Mucosa of rectum (tissue), 2 donors: ENCODE measurements around the gene SH3GL3.

ENCODE experiments used
- H3K27ac ChIP-seq, 2 donors: one replicate each; pipeline ENCODE4 v1.7.0; 2013; ENCODE audit warnings: inconsistent platforms in 2 of 2, low read depth in 2 of 2, low read length in 2 of 2
- H3K27me3 ChIP-seq, 2 donors: one replicate each; pipeline ENCODE4 v1.7.0; 2013; ENCODE audit warnings: low read length in 2 of 2; ENCODE audit not compliant: control insufficient read depth in 2 of 2, insufficient read depth in 2 of 2
- H3K36me3 ChIP-seq, 2 donors: one replicate each; pipeline ENCODE4 v1.7.0; 2013; ENCODE audit warnings: low read length in 2 of 2; ENCODE audit not compliant: control insufficient read depth in 2 of 2, insufficient read depth in 2 of 2
- H3K4me1 ChIP-seq, 2 donors: one replicate each; pipeline ENCODE4 v1.7.0; 2013; ENCODE audit warnings: low read length in 2 of 2, mild to moderate bottlenecking in 1 of 2; ENCODE audit not compliant: control insufficient read depth in 2 of 2, insufficient read depth in 2 of 2
- H3K4me3 ChIP-seq, 2 donors: one replicate each; pipeline ENCODE4 v1.7.0; 2013; ENCODE audit warnings: low read length in 2 of 2
- H3K9ac ChIP-seq, 2 donors: one replicate each; pipeline ENCODE4 v1.7.0; 2013; ENCODE audit warnings: low read length in 2 of 2, low read depth in 1 of 2, mild to moderate bottlenecking in 1 of 2
- H3K9me3 ChIP-seq, 2 donors: one replicate each; pipeline ENCODE4 v1.7.0; 2013; ENCODE audit warnings: low read length in 2 of 2; ENCODE audit not compliant: control insufficient read depth in 2 of 2
- donor health status: healthy.
- donor health status: Normal muscosa, but diverticular disease.

SH3GL3 gene

DNA sequence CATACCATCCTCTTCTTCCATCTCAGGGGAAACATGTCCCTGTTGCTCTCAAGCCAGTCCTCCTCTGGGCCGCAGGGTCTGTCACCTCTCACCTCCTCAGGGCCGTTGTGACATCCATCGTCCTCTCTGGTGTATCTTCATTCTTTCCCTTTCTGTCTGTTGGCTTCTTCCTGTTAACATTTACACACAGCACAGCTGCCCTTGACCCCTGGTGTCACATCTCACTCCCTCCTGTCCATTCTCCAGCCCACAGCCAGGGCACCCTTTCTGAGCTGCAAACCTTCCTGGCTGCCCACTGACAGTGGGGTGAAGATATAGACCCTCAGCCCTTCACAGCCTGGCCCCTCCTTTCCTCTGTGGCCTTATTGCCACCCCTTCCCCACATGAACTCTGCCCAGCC is 127.2 kb downstream of the SH3GL3 start:
- H3K27ac ChIP-seq = no peak overlapping the region
- H3K4me1 ChIP-seq = no peaks in the 10 kb centered on the region
- H3K4me3 ChIP-seq = no peak overlapping the region
- no peaks in the 10 kb centered on the region for H3K9me3 ChIP-seq
- H3K36me3 ChIP-seq = no peaks in the 10 kb centered on the region
- no peaks in the 10 kb centered on the region for H3K27me3 ChIP-seq
- H3K9ac ChIP-seq = no peak overlapping the region

GRCh38 chr15:83578691-83579090 is 131.6 kb downstream of the SH3GL3 start:
- no peak overlapping the region for H3K27ac ChIP-seq
- no peaks in the 10 kb centered on the region for H3K27me3 ChIP-seq
- H3K9me3 ChIP-seq = no peaks in the 10 kb centered on the region
- no peak overlapping the region for H3K4me3 ChIP-seq
- H3K4me1 ChIP-seq = no peaks in the 10 kb centered on the region
- no peak overlapping the region for H3K9ac ChIP-seq
- no peaks in the 10 kb centered on the region for H3K36me3 ChIP-seq

DNA sequence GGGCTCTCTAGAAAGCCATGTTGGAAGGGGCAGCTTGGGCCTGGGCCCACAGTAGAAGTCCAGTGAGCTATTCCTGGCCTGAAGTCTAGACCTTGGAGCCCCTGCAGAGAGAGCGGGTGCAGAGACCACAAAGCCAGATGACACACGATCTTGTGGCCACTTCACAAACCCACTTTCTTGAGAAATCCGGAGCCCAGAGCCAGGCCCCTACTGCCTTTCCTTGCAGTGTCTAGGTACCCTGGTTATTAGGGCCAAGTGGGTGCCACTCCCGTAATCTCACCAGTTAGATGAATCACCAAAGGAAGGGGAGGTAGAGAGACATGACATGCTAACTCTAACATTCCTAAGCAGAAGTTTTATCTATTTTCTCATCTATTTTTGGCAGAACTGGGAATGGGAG is 134.2 kb downstream of the SH3GL3 start:
- Histone ChIP-seq H3K9ac (no peak overlapping the region), H3K4me1 (no peaks in the 10 kb centered on the region), H3K36me3 (no peaks in the 10 kb centered on the region), H3K9me3 (no peaks in the 10 kb centered on the region), H3K4me3 (no peak overlapping the region), H3K27ac (no peak overlapping the region), H3K27me3 (no peaks in the 10 kb centered on the region)

DNA sequence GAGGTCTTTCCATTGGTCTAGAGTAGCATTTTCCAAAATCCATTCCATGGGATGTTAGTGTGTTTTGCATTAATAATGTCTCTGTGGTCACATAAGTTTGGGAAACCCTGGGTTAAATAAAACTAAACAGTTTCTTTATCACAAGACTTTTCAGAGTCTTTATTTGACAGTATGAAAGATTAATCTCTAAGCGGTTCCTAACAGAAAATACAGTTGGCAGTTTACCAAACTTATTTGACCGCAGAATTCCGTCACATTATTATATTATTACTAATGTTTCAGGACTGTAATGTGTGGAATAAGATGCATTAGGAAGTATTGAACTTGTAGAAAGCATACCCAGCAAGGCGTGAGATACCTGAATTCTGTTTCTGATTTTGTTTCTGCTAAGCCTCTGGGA is 135.2 kb downstream of the SH3GL3 start:
- no peak overlapping the region for H3K4me3 ChIP-seq
- H3K27ac ChIP-seq = no peak overlapping the region
- no peaks in the 10 kb centered on the region for H3K9me3 ChIP-seq
- H3K27me3 ChIP-seq = no peaks in the 10 kb centered on the region
- no peaks in the 10 kb centered on the region for H3K4me1 ChIP-seq
- H3K9ac ChIP-seq = no peak overlapping the region
- no peaks in the 10 kb centered on the region for H3K36me3 ChIP-seq

DNA sequence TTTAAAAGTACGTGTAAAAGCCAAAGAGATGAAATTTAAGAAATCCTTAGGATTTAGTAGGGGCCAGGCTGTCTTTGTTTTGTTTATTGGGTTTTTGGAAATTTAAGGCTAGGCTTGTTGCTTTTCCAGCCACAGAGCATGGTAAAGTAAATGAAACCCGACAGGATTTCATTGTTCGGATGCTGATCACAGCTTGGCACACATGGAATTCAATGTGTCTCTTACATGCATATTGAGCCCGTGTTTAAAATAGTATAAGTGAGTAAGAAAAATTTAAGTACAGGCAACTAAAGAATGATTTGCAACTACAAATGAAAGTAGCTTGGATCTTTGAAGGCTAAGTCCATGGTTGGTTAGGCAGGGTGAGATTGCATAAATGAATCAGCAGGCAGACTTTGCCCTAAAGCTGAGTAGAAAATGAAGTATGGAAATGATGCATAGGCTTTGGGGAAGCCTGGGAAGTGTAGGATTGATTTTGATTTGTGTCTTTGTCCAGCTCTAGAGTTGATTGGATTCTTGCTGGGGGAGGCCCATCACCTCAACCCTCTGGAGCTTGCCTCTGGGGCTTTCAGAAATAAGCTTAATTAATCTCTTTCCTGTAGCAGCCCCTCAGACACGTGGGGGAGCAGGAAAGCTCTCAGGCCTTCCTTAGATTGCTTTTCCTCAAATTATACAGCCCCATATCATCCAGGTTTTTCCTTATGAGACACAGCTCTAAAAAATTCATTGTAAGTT is 138.6 kb downstream of the SH3GL3 start:
- H3K4me1 ChIP-seq = no peaks in the 10 kb centered on the region
- no peaks in the 10 kb centered on the region for H3K27me3 ChIP-seq
- no peaks in the 10 kb centered on the region for H3K36me3 ChIP-seq
- H3K9ac ChIP-seq = no peak overlapping the region
- H3K9me3 ChIP-seq = no peaks in the 10 kb centered on the region
- no peak overlapping the region for H3K4me3 ChIP-seq
- H3K27ac ChIP-seq = no peak overlapping the region

GRCh38 chr15:83587091-83587490 is 139.9 kb downstream of the SH3GL3 start:
- Histone ChIP-seq H3K9ac (no peak overlapping the region), H3K27me3 (no peaks in the 10 kb centered on the region), H3K36me3 (no peaks in the 10 kb centered on the region), H3K27ac (no peak overlapping the region), H3K4me1 (no peaks in the 10 kb centered on the region), H3K9me3 (no peaks in the 10 kb centered on the region), H3K4me3 (no peak overlapping the region)

GRCh38 chr15:83588441-83588840 is 141.3 kb downstream of the SH3GL3 start:
- no peaks in the 10 kb centered on the region for H3K36me3 ChIP-seq
- H3K27me3 ChIP-seq = no peaks in the 10 kb centered on the region
- no peak overlapping the region for H3K4me3 ChIP-seq
- no peak overlapping the region for H3K27ac ChIP-seq
- no peaks in the 10 kb centered on the region for H3K9me3 ChIP-seq
- no peak overlapping the region for H3K9ac ChIP-seq
- H3K4me1 ChIP-seq = no peaks in the 10 kb centered on the region

DNA sequence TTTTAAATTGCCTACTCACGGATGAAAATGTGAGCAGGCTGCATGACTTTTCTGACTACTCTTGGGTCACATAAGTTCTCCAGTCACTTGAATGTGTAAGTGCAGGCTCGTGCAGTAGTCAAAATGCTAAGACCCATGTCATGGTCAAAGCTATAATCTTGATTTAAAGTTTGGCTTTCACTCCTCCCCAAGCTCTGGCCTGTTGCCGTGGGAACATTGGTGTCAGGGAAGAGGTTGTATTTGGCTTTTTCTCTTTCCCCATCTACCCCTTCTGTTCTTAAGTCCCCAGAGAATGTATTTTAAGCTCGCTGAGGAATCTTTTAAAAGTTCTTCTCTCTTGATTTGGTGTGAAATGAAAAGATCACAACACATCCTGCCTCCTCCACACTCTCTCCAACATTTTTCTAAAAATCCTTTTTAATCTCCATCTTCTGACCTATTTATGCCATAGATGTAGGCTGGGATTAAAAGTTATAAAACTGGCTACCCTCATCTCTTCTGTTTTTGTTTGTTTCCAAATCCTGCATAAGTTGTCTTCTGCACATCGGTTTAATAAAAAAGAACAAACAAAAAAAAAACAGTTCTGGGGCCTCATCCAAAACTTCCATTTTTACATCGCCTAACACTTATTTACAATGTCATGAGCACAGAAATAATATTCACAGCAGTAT is 145.4 kb downstream of the SH3GL3 start:
- no peak overlapping the region for H3K4me3 ChIP-seq
- H3K4me1 ChIP-seq = no peaks in the 10 kb centered on the region
- H3K9me3 ChIP-seq = no peaks in the 10 kb centered on the region
- no peaks in the 10 kb centered on the region for H3K27me3 ChIP-seq
- no peak overlapping the region for H3K9ac ChIP-seq
- H3K36me3 ChIP-seq = no peaks in the 10 kb centered on the region
- H3K27ac ChIP-seq = no peak overlapping the region

GRCh38 chr15:83595191-83595590 is 148.1 kb downstream of the SH3GL3 start:
- H3K27ac ChIP-seq = no peak overlapping the region
- H3K9ac ChIP-seq = no peak overlapping the region
- no peaks in the 10 kb centered on the region for H3K27me3 ChIP-seq
- H3K9me3 ChIP-seq = no peaks in the 10 kb centered on the region
- no peaks in the 10 kb centered on the region for H3K4me1 ChIP-seq
- no peak overlapping the region for H3K4me3 ChIP-seq
- no peaks in the 10 kb centered on the region for H3K36me3 ChIP-seq

- no peaks in the 10 kb centered on the region for H3K27me3 ChIP-seq
- no peaks in the 10 kb centered on the region for H3K4me1 ChIP-seq
- no peaks in the 10 kb centered on the region for H3K36me3 ChIP-seq
- no peak overlapping the region for H3K9ac ChIP-seq
- H3K9me3 ChIP-seq = no peaks in the 10 kb centered on the region
- no peak overlapping the region for H3K4me3 ChIP-seq
- H3K27ac ChIP-seq = no peak overlapping the region
Measured at GRCh38 chr15:83598031-83598430, 150.9 kb downstream of the SH3GL3 start.
